GM12864 (cell line): Measurements from ENCODE around the gene TOE1.

Experiments used
- DNase-seq: peaks from one replicate; pipeline ENCODE4 v3.0.0-alpha.2; 2011; ENCODE audit warnings: low read depth
- H3K4me3 ChIP-seq: 2 replicates; pipeline ENCODE4 v1.5.1; 2011; ENCODE audit warnings: mild to moderate bottlenecking, low read depth, low read length, control low read depth
- TF ChIP-seq, protein P1 (sequence below): IDR thresholded peaks from 2 replicates; pipeline ENCODE4 v1.5.1; 2011; ENCODE audit warnings: low read depth, mild to moderate bottlenecking, moderate library complexity, low read length, control low read depth, inconsistent platforms; ENCODE audit errors: missing control alignments

The TOE1 gene

DNA sequence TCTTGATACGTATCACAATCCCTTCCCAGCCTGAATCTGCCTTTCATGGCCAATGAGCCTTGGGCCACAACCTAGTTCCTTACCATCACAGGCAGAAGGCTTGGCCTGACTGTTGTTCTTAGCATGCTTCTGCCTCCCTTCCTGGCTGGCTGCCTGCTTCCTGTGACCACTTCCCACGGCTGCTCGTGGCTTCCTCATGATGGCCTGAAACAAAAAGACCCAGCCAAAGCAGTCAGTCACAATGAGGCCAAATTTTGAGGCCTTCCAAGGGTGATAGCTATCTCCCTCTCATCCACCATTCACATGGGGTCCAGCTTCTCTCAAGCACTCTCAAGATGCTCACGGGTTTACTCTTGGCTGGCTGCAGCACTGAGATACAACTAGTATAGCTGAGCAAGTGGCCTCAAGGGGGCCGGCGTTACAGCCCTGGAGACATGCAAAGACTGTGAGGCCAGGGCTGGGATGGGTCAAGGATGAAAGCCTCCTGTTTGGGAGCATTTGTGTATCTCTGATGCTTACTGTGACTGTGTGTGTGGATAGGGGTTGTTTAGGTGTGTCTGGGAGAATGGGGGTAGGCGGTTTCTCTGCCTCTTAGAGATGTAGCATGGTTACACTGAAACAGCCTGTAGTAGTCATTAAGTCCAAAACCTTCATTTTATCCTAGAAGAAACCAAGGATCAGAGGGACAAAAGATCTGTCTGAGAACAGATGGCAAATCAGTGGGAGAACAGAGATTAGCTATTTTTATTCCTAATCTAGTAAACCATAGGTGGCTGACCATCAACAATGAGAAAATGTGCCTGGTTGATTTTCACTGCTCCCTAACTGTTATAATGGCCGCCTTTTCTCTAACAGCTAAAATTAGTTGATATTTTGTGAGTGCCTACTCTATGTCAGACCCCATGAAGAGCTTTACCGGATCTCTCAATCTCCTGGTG is 5.4 kb upstream of the TOE1 start:
- no peak overlapping the region for H3K4me3 ChIP-seq
- no peak for DNase-seq
- TF ChIP-seq, protein P1, sequence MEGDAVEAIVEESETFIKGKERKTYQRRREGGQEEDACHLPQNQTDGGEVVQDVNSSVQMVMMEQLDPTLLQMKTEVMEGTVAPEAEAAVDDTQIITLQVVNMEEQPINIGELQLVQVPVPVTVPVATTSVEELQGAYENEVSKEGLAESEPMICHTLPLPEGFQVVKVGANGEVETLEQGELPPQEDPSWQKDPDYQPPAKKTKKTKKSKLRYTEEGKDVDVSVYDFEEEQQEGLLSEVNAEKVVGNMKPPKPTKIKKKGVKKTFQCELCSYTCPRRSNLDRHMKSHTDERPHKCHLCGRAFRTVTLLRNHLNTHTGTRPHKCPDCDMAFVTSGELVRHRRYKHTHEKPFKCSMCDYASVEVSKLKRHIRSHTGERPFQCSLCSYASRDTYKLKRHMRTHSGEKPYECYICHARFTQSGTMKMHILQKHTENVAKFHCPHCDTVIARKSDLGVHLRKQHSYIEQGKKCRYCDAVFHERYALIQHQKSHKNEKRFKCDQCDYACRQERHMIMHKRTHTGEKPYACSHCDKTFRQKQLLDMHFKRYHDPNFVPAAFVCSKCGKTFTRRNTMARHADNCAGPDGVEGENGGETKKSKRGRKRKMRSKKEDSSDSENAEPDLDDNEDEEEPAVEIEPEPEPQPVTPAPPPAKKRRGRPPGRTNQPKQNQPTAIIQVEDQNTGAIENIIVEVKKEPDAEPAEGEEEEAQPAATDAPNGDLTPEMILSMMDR = no peak

GRCh38 chr1:45335855-45336324 is 4.1 kb upstream of the TOE1 start:
- H3K4me3 ChIP-seq = no peak overlapping the region
- TF ChIP-seq, protein P1 = no peak
- no peak for DNase-seq

DNA sequence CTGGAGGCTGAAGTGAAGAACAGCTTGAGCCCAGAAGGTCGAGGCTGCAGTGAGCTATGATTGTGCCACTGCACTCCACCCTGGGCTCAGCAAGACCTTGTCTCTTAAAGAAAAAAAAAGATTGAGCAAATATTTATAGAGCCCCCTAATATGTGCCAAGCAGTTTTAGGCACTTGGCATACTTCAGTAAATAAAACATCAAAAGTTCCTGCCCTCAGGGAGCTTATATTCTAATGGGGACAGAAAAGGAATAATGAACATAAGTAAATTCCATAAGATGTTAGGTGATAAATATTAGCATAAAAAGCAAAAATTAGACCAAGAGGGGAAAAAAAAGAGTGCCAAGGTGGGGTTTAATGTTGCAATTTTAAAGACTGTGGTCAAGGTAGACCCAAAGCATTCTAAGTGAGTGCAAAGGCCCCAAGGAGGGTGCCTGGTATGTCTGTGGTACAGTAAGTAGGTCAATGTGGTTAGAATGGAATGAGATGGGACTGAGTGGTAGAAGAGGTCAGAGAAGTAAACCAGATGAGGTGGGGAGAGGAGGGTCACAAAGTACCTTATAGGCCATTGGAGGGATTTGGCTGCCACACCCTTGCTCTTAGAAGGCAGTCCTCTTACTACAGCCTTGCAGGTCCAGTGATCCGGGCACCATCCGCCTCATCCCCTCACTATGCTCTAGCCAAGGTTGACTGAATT is 2.2 kb upstream of the TOE1 start:
- DNase-seq = no peak
- TF ChIP-seq, protein P1 = no peak
- H3K4me3 ChIP-seq = no peak overlapping the region

GRCh38 chr1:45340816-45341466 is 971 bp downstream of the TOE1 start:
- no peak for DNase-seq
- TF ChIP-seq, protein P1 = no peak
- H3K4me3 ChIP-seq = peak overlapping the region; percentile 67

GRCh38 chr1:45344499-45344898 is 4.5 kb downstream of the TOE1 start:
- TF ChIP-seq, protein P1 = no peak
- no peak overlapping the region for H3K4me3 ChIP-seq
- DNase-seq = no peak

DNA sequence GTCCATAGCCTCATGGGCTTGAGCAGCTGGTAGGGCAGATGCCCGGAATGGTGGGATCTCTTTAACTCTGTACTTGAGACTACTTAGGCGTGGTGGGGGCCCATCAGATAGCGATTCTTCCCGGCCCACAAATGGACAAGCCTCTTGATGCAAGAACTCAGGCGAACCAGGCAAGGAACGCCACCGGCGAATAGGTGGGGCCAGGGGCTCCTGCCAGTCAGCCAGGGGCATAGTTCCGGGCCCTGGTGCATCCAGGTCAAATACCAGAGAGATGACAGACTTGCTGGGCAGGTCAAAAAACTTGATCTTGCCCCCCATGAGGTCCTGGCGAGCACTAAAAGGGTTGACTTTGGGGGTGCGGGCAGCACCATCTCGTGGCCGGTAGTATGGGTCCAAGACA is 5.0 kb downstream of the TOE1 start:
- TF ChIP-seq, protein P1 = no peak
- no peak for DNase-seq
- H3K4me3 ChIP-seq = no peak overlapping the region
